LoVo (cell line): ENCODE data around the gene ZNF618.
A peak's percentile ranks its signal among the peaks of the same experiment; 100 is the strongest.

ENCODE experiments used
- DNase-seq: peaks from one replicate; pipeline ENCODE4 v3.0.0-alpha.2; 2016; ENCODE audit warnings: low spot score

The ZNF618 gene

GRCh38 chr9:113957821-113958341 is 81.8 kb downstream of the ZNF618 start:
- DNase-seq, result no peak

DNA sequence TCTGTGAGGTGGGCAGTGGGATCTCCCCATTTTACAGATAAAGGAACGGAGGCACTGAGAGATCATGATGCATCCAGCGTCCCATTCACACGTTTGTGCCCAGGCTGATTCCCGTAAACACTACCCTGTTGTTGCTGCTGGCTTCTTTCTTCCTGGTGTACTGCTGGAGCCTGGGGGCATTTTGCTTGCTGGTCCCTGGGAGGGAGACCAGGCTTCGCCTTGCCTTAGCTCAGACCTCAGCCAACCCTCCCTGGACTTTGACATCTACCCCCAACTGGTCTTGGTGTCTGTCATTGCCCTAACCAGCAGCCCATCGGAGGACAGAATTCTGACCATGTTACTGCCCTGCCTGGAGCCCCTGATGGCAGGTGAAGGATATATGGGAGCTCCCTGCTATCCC is 82.4 kb downstream of the ZNF618 start:
- DNase-seq, result no peak

DNA sequence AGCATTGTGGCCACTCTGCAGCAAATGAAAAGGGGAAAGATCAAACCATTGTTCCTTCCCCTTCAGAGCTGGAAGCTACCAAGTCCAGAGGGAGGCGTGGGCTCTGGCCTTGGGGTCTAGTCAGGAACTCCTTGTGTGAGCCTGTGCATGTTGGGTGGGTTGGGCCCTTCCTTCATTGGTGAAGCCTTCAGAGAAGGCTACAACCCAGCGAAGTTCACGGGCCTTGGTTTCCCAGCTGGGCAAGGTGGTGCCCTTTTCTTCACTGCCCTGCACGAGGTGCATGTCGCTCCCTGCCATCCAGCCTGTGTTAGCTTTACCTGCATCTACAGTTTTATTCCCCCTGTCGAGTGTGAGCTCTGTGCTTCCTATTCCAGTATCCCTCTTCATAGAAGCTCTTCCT is 84.7 kb downstream of the ZNF618 start:
- no peak for DNase-seq

DNA sequence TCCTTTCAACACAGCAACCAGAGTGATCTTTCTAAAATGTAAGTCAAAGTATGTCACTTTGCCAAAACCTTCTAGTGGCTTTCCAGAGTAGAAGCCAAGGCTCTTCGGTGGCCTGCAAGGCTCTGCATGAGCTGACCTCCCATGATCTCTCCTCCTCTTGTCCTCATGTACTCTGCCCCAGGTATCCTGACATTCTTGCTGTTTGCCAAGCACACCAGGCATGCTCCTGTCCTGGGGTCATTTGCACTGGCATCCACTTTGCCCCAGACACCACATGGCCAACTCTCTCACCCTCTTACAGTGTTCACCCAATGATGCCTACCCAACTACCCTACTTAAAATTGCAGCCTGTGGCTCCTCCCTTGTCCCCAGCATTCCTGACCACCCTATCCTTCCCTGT is 86.3 kb downstream of the ZNF618 start:
- DNase-seq, result no peak

- peak; percentile 28 for DNase-seq
These were observed 87.0 kb downstream of the ZNF618 start for GRCh38 chr9:113963017-113963620.

DNA sequence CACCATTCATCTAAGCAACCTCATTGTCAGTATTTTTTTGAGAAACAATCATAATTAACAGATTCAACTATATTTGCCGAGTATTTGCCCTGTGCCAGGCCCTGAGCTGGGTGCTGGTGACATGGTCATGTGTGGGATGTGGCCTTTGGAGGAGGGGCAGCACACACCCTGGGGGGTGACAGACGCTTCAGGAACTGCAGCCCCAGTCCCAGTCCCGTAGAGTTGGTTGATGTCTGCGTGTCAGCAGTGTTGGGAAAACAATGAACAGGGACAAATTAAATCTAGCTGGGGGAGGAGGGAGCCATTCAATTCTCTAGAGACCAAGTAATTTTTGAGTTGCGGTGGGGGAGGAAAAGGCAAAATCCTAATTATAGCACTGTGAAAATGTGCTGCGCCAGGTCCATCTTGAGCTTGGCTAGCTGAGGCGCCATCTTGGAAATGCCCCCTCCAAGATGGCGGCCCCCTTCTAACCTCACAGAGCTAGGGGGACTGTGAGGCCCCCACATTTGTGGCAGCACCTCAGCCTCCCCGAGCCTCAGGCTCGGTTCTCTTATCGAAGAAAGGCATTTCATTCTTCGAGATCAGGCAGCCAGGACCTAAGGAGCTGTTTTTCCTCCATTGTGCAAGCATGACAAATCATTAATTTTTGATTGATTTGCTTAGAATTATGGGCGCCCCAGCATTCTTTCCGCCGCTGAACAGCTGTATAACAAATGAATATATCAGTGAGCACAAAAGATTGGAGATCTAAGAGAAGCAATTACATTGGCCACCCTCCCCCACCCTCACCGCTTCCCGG is 87.8 kb downstream of the ZNF618 start:
- DNase-seq, result no peak

DNA sequence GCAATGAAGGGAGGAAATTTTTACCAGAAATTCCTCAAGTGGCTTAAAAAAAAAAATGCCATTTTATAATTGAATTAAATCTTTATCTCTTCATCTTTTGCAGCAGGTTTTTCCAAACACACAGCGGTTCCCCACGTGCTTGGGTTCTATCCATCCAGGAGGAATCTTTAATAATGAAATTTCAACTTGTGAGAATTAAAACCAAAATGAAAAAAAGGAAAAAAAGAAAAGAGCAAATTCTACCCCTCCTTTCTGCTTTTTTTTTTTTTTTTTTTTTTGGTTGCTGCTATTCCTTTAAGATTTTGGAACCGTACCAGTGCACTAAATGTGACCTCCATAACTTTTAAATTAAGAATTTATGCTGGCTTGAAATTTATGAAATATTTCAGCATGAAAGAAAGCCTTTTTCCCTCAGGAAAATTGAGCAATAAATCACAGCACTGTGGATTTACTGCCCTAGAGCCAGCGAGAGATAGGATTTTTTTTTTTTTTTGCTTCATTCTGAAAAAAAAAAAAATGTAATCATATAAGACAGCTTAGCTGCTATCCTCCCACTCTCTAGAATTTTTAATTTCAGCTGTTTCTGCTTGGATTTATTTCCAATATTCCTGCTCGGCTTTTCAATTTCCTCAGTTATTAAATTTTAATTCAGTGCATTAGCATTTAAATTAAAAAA is 88.5 kb downstream of the ZNF618 start:
- DNase-seq, result no peak

GRCh38 chr9:113966394-113966793 is 90.3 kb downstream of the ZNF618 start:
- no peak for DNase-seq

GRCh38 chr9:113967380-113967779 is 91.3 kb downstream of the ZNF618 start:
- DNase-seq, result no peak

GRCh38 chr9:113969343-113969742 is 93.2 kb downstream of the ZNF618 start:
- no peak for DNase-seq

DNA sequence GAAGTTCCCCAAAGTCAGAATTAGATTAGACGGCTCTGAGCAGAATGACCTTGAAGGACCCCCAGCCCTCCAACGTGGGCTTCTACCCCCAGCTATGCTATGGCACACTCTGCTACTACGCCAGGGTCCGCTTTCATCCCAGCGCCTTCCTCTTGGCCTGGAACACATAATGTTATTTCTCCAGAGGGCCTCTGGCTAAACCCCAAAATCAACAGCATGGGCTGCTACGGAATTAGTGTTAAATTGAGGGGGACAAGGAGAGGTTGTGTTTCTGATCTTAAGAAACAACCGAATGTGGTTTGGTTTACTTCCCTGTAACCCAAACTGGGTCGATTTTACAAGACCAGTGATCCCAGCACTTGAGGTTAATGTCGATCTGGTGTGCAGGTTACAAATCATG is 97.1 kb downstream of the ZNF618 start:
- DNase-seq, result no peak

GRCh38 chr9:113973963-113974413 is 97.9 kb downstream of the ZNF618 start:
- no peak for DNase-seq

DNA sequence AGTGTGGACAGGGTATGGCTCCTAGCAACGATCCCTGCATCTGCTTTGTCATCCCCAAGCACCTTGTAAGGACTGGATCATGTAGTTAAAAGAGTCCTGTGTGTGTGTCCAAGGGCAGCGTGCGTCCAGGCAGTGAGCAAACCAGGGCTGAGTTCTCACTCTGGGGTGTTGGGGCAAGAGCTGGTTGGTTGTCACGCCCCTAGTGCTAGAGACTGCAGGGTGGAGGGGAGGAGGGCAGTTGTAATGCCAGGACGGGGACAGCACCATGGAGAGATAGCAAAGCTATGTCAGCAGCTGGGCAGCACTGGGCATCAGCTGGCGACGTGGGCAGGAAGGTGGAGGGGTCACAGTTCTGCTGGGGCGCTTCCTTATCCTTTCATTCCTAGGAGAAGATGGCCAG is 100.8 kb downstream of the ZNF618 start:
- no peak for DNase-seq

DNA sequence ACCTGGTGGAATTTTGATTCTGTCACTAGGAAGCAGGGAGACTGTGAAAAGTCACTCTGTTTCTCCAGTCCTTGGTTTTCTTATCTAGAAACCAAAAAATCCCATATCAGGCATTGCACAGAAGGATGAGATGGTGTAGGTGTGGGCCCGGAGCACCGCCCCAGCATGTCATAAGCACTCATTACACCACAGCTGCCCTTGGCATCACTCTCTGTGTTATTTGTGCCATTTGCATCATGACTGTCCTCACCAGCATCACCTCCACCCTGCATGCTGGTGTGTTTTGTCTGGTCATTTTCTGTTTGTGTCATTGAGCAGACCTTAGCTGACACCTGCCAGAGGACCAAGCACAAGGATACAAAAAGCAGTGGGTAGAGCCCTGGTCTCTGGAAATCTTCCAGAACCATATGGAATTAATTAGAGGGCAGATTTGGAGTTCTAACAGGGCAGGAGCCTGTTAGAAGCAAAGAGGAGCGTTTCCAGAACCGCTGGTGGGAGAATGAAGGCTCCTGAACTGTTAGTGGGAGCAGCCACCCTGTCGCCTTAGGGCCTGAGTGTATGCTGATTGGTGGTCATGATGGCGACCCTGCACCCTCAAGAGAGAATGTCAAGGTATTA is 102.7 kb downstream of the ZNF618 start:
- no peak for DNase-seq

- no peak for DNase-seq
These were observed 103.4 kb downstream of the ZNF618 start for GRCh38 chr9:113979343-113980127.

DNA sequence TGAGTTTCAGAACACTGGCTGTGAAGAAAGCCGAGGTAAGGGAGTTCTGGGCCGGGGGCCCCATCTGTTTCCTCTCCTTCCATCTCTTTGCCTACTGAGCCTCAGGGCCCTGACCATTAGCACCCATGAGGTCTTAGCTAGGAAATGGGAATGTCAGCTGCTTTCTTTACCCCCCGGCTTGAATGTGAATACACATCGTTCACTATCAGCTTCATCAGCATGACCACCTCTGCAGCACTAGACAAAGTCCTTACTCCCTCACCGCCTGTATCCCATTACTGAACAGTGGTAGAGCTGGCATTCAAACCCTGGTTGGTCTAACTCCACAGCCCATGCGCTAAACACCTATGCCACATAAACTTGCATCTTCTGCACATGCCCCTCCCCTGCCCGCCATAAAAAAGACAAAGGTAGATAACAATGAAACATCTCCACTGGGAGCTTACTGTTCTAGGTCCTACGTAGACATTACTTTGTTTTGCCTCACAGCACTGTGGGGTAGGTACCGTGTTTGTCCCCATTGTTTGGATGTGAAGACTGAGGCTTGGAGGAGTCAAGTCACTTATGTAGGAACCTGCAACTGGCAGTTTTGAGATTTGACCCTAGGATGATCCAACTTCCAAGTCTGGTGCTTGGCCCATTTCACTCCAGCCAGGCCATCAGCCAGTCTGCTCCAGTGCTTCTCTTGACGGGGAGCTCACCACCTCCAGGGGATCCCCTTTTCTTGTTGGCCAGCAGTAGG is 108.7 kb downstream of the ZNF618 start:
- DNase-seq, result no peak

- no peak for DNase-seq
These were observed 110.0 kb downstream of the ZNF618 start for GRCh38 chr9:113985968-113986585.

GRCh38 chr9:113986931-113987330 is 110.8 kb downstream of the ZNF618 start:
- DNase-seq, result no peak

DNA sequence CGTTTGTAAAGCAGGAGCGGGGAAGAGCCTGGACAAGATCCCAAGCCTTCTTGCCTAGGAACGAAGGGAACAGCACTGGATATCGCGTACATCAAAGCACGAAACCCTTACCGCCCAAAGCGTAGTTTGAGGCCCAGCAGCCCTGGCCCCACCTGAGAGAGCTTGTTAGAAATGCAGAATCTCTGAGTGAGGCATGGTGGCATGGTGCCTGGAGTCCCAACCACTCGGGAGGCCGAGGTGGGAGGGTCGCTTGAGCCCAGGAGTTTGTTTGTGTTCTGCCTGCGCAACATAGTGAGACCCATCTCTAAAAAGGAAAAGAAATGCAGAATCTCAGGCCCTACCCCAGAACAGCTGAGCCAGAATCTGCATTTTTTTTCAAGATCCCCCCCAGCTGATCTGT is 111.4 kb downstream of the ZNF618 start:
- no peak for DNase-seq

DNA sequence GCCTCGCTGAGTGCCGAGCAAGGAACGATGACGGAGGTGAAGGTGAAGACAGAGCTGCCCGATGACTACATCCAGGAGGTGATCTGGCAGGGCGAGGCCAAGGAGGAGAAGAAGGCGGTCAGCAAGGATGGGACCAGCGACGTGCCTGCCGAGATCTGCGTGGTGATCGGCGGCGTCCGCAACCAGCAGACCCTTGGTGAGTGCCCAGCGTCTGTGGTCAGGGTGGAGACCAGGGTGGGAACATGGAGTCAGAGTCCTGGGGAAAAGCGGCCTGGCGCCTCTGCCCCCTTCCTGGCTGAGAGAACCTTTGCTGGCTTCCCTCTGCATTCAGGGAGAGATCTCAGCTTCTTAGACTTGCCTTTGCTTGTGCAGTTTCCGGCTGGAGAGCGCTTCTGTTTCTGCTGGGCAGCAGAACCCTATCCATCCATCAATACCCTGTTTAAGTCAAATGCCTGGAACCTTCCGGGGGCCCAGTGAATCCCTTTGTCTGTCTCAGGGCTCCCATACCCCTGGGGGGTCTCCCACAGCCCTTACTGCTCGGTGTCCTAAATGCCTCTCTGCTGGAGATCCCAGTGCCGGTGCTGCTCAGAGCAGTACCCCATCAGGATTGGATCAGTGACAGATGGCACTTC is 112.4 kb downstream of the ZNF618 start:
- DNase-seq, result no peak
